GM23338 (cell line): ENCODE results near the gene DLEU7. TPM values are rescaled to one million over a fixed set of nuclear protein-coding genes. Genes with fewer than 3 reads are reported as not detected.

Experiments used
- ATAC-seq: fragments of 200-7000 bp; cut with Tn5 transposase; 3 replicates; pipeline ENCODE4 v1.9.1; 2020
- DNase-seq: peaks from one replicate; pipeline ENCODE4 v3.0.0-alpha.2; 2015; ENCODE audit warnings: low spot score
- H2AFZ ChIP-seq: fragments of 200-600 bp; sonication (generic); 2 replicates; pipeline ENCODE4 v1.8.0; 2016; ENCODE audit warnings: antibody characterized with exemption, mild to moderate bottlenecking, moderate library complexity
- H3F3A ChIP-seq: fragments of 200-600 bp; sonication (generic); replicated peaks from 2 replicates; pipeline ENCODE4 v1.8.0; 2017; ENCODE audit warnings: antibody characterized with exemption, mixed run types, low read depth
- H3K27ac ChIP-seq: fragments of 200-600 bp; sonication (generic); 2 replicates; pipeline ENCODE4 v1.6.1; 2016; ENCODE audit warnings: low read depth
- H3K27me3 ChIP-seq: fragments of 200-600 bp; sonication (generic); 2 replicates; pipeline ENCODE4 v1.8.0; 2016; ENCODE audit warnings: mild to moderate bottlenecking, mixed run types, moderate library complexity; ENCODE audit not compliant: insufficient read depth
- H3K36me3 ChIP-seq: fragments of 200-600 bp; sonication (generic); 2 replicates; pipeline ENCODE4 v1.8.0; 2016; ENCODE audit warnings: mild to moderate bottlenecking; ENCODE audit not compliant: insufficient read depth
- H3K4me1 ChIP-seq: fragments of 200-600 bp; sonication (generic); 2 replicates; pipeline ENCODE4 v1.8.0; 2016; ENCODE audit warnings: mild to moderate bottlenecking, moderate library complexity; ENCODE audit not compliant: insufficient read depth
- H3K4me2 ChIP-seq: fragments of 200-600 bp; sonication (generic); 2 replicates; pipeline ENCODE4 v1.7.1; 2017; ENCODE audit warnings: mixed run types
- H3K4me3 ChIP-seq: fragments of 200-600 bp; sonication (generic); 2 replicates; pipeline ENCODE4 v1.6.1; 2016; ENCODE audit warnings: mixed run types
- H3K79me2 ChIP-seq: fragments of 200-600 bp; sonication (generic); replicated peaks from 2 replicates; pipeline ENCODE4 v1.8.0; 2017; ENCODE audit warnings: mild to moderate bottlenecking; ENCODE audit not compliant: insufficient read depth
- H3K9me2 ChIP-seq: fragments of 200-600 bp; sonication (generic); 2 replicates; pipeline ENCODE4 v1.8.0; 2017; ENCODE audit not compliant: insufficient read depth
- H4K20me1 ChIP-seq: fragments of 200-600 bp; sonication (generic); replicated peaks from 2 replicates; pipeline ENCODE4 v1.8.0; 2017; ENCODE audit warnings: mild to moderate bottlenecking; ENCODE audit not compliant: insufficient read depth
- H3K27ac Mint-ChIP-seq: 2 replicates; pipeline ENCODE4 v1.8.0; 2020; ENCODE audit warnings: inconsistent platforms, mild to moderate bottlenecking, moderate library complexity, mixed read lengths
- H3K27me3 Mint-ChIP-seq: 3 replicates; pipeline ENCODE4 v1.8.0; 2022; ENCODE audit warnings: low read depth, mild to moderate bottlenecking, moderate library complexity, mixed read lengths, inconsistent platforms; ENCODE audit not compliant: insufficient read depth, poor library complexity
- H3K36me3 Mint-ChIP-seq: 3 replicates; pipeline ENCODE4 v1.8.0; 2021; ENCODE audit warnings: low read depth, mild to moderate bottlenecking, inconsistent platforms, moderate library complexity, mixed read lengths
- H3K4me1 Mint-ChIP-seq: 3 replicates; pipeline ENCODE4 v1.8.0; 2020; ENCODE audit warnings: mild to moderate bottlenecking, inconsistent platforms, mixed read lengths
- H3K4me3 Mint-ChIP-seq: 3 replicates; pipeline ENCODE4 v1.8.0; 2021; ENCODE audit warnings: moderate library complexity, mild to moderate bottlenecking, inconsistent platforms, mixed read lengths
- H3K9me3 Mint-ChIP-seq: 3 replicates; pipeline ENCODE4 v1.8.0; 2020; ENCODE audit warnings: moderate library complexity, mild to moderate bottlenecking, inconsistent platforms, mixed read lengths
- CTCF ChIP-seq, 2 experiments: fragments of 200-600 bp in 1 of 2; sonication (generic) in 1 of 2; conservative IDR thresholded peaks; 2 replicates each; pipeline versions ENCODE4 v1.5.1 to v1.6.1; 2016 to 2017; ENCODE audit warnings: antibody characterized with exemption in 2 of 2, low read depth in 2 of 2, mild to moderate bottlenecking in 2 of 2, moderate library complexity in 1 of 2
- ETS1 ChIP-seq: IDR thresholded peaks from 2 replicates; pipeline ENCODE4 v1.6.1; 2016; ENCODE audit warnings: antibody characterized with exemption
- EZH2 ChIP-seq: fragments of 200-600 bp; sonication (generic); IDR thresholded peaks from one replicate; pipeline ENCODE4 v1.8.0; 2017; ENCODE audit warnings: antibody characterized with exemption, mild to moderate bottlenecking, low read depth; ENCODE audit not compliant: unreplicated experiment
- EZH2phosphoT487 ChIP-seq: fragments of 200-600 bp; sonication (generic); IDR thresholded peaks from one replicate; pipeline ENCODE4 v1.8.1; 2018; ENCODE audit warnings: antibody characterized with exemption; ENCODE audit not compliant: unreplicated experiment
- JUNB ChIP-seq: IDR thresholded peaks from one replicate; pipeline ENCODE4 v1.6.1; 2016; ENCODE audit warnings: antibody characterized with exemption; ENCODE audit not compliant: unreplicated experiment
- POLR2AphosphoS5 ChIP-seq: IDR thresholded peaks from 2 replicates; pipeline ENCODE4 v1.6.1; 2016; ENCODE audit warnings: antibody characterized with exemption, low read depth
- STAT1 ChIP-seq: IDR thresholded peaks from one replicate; pipeline ENCODE4 v1.6.1; 2016; ENCODE audit warnings: antibody characterized with exemption; ENCODE audit not compliant: unreplicated experiment
- ZNF114 ChIP-seq: fragments of 250-450 bp; sonication (Bioruptor Pico); IDR thresholded peaks from 2 replicates; pipeline ENCODE4 v1.5.0; 2020; ENCODE audit warnings: mild to moderate bottlenecking, moderate library complexity
- ZNF331 ChIP-seq: fragments of 250-450 bp; sonication (Bioruptor Pico); IDR thresholded peaks from 2 replicates; pipeline ENCODE4 v1.5.0; 2020; ENCODE audit warnings: low read depth, mild to moderate bottlenecking, moderate library complexity
- ZNF462 ChIP-seq: fragments of 250-450 bp; sonication (Bioruptor Pico); IDR thresholded peaks from 2 replicates; pipeline ENCODE4 v1.5.0; 2020; ENCODE audit warnings: mild to moderate bottlenecking, moderate library complexity
- polyA plus RNA-seq: library from polyadenylated mRNA; unstranded; fragments of >200 nt; fragmentation: Nextera tagmentation; extraction: Ambion mirVana; gene quantifications from 2 replicates; pipeline ENCODE4 v1.2.1, GENCODE V29; 2016
- total RNA-seq: library from RNA; depleted of rRNA; stranded (reverse); fragments of >200 nt; shearing (Covaris generic); gene quantifications from 2 replicates; pipeline ENCODE4 v1.2.3, GENCODE V29; 2014

DLEU7 gene
- total and polyA plus RNA-seq, 2 experiments from 2014 or later = 8.7 to 11.6 TPM

GRCh38 chr13:50801087-50801931 is 42.2 kb downstream of the DLEU7 start:
- no peaks in the 10 kb centered on the region for H4K20me1 ChIP-seq
- H3K79me2 ChIP-seq = no peaks in the 10 kb centered on the region
- peak; percentile 99 for ATAC-seq
- peaks cover 10% of the 10 kb centered on the region for H3K4me1 ChIP-seq
- peak; percentile 87 for DNase-seq
- peak overlapping the region; percentile 17; the same call in 1 of the 2 replicates for H3K4me2 ChIP-seq
- Mint-ChIP-seq H3K4me3 (peak overlapping the region; percentile 61; the same call in 2 of the 3 replicates), H3K9me3 (peaks cover 2% of the 10 kb centered on the region; the same call in 2 of the 3 replicates), H3K4me1 (peaks cover 13% of the 10 kb centered on the region), H3K27me3 (peaks cover 2% of the 10 kb centered on the region), H3K36me3 (no peaks in the 10 kb centered on the region), H3K27ac (no peak overlapping the region)
- H3K27me3 ChIP-seq = no peaks in the 10 kb centered on the region
- no peak for TF ChIP-seq ZNF114 (CRISPR knock-in tag)
- TF ChIP-seq EZH2phosphoT487 = no peak
- no peak for TF ChIP-seq ETS1
- no peak for TF ChIP-seq EZH2
- TF ChIP-seq CTCF (conservative IDR thresholded peaks at IDR 0.05; ENCODE audit: low read depth in 2 of 2) = peak; percentile 83 to 96
- H3K9me2 ChIP-seq = no peaks in the 10 kb centered on the region
- H2AFZ ChIP-seq = no peak overlapping the region
- no peaks in the 10 kb centered on the region for H3K36me3 ChIP-seq
- no peaks in the 10 kb centered on the region for H3F3A ChIP-seq
- no peak overlapping the region for H3K4me3 ChIP-seq
- H3K27ac ChIP-seq = no peak overlapping the region

GRCh38 chr13:50800091-50800739 is 43.3 kb downstream of the DLEU7 start:
- H3K36me3 ChIP-seq = no peaks in the 10 kb centered on the region
- Mint-ChIP-seq H3K27ac (no peak overlapping the region), H3K27me3 (peaks cover 2% of the 10 kb centered on the region), H3K36me3 (no peaks in the 10 kb centered on the region), H3K4me3 (no peak overlapping the region), H3K4me1 (peaks cover 13% of the 10 kb centered on the region), H3K9me3 (no peaks in the 10 kb centered on the region)
- no peak overlapping the region for H3K27ac ChIP-seq
- no peaks in the 10 kb centered on the region for H3F3A ChIP-seq
- no peaks in the 10 kb centered on the region for H3K9me2 ChIP-seq
- no peaks in the 10 kb centered on the region for H3K79me2 ChIP-seq
- no peaks in the 10 kb centered on the region for H3K27me3 ChIP-seq
- DNase-seq (no peak), ATAC-seq (no peak)
- H3K4me3 ChIP-seq = no peak overlapping the region
- no peak overlapping the region for H3K4me2 ChIP-seq
- no peak overlapping the region for H2AFZ ChIP-seq
- peaks cover 10% of the 10 kb centered on the region for H3K4me1 ChIP-seq
- no peaks in the 10 kb centered on the region for H4K20me1 ChIP-seq
- no peak for TF ChIP-seq EZH2phosphoT487
- TF ChIP-seq EZH2 = no peak
- no peak for TF ChIP-seq ZNF462 (CRISPR knock-in tag)
- no peak for TF ChIP-seq POLR2AphosphoS5
- TF ChIP-seq ZNF331 (CRISPR knock-in tag) = no peak
- no peak for TF ChIP-seq STAT1
- TF ChIP-seq JUNB = no peak
